ENCODE results near the gene MROH7. TPM values are rescaled to one million over a fixed set of nuclear protein-coding genes. Genes with fewer than 3 reads are reported as not detected.

The MROH7 gene
- total RNA-seq, 4 donors from 2014 or later = 0.57 to 2.2 (median 1.7) TPM

- TF ChIP-seq, protein P1, sequence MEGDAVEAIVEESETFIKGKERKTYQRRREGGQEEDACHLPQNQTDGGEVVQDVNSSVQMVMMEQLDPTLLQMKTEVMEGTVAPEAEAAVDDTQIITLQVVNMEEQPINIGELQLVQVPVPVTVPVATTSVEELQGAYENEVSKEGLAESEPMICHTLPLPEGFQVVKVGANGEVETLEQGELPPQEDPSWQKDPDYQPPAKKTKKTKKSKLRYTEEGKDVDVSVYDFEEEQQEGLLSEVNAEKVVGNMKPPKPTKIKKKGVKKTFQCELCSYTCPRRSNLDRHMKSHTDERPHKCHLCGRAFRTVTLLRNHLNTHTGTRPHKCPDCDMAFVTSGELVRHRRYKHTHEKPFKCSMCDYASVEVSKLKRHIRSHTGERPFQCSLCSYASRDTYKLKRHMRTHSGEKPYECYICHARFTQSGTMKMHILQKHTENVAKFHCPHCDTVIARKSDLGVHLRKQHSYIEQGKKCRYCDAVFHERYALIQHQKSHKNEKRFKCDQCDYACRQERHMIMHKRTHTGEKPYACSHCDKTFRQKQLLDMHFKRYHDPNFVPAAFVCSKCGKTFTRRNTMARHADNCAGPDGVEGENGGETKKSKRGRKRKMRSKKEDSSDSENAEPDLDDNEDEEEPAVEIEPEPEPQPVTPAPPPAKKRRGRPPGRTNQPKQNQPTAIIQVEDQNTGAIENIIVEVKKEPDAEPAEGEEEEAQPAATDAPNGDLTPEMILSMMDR (IDR thresholded peaks at IDR 0.05; ENCODE audit: low read depth) = no peak
Measured at GRCh38 chr1:54663725-54664124, 22.1 kb downstream of the MROH7 start.

- TF ChIP-seq, protein P1 (IDR thresholded peaks at IDR 0.05; ENCODE audit: low read depth) = no peak
Measured at GRCh38 chr1:54664364-54664763, 22.8 kb downstream of the MROH7 start.

DNA sequence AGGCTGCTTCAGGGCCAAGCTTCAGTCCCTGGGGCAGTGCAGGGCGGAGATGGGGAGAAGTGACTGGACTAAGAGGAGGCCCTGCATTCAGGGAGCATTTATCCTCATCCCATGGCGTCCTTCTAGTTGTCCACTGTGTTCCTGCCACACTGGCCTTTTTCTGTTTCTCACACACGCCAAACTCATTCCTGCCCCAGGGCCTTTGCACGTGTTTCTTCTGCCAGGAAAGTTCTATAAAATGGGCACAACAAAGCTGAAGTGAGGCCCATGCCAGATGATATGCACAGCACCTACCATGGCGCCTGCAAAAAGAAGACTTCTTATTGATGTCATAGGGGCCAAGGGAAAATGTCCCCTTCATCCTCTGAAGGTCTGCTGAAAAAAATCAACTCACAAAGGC, 24.3 kb downstream of the MROH7 start:
- TF ChIP-seq, protein P1 (IDR thresholded peaks at IDR 0.05; ENCODE audit: low read depth) = no peak

DNA sequence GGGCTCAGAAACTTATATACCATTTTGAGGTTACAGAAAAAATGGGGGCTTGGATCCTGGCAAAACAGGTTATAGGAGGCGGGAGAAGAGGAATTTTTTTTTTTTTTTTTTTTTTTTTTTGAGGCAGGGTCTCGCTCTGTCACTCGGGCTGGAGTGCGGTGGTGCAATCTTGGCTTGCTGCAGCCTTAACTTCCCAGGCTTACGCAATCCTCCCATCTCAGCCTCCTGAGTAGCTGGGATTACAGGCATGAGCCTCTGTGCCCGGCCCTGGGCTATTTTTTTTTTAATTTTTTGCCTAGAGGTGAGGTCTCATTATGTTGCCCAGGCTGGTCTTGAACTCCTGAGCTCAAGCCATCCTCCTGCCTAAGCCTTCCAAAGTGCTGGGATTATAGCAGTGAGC, 24.7 kb downstream of the MROH7 start:
- TF ChIP-seq, protein P1 (IDR thresholded peaks at IDR 0.05; ENCODE audit: low read depth) = no peak

- TF ChIP-seq, protein P1 (IDR thresholded peaks at IDR 0.05; ENCODE audit: low read depth) = no peak
Measured at GRCh38 chr1:54667797-54668196, 26.2 kb downstream of the MROH7 start.

- TF ChIP-seq, protein P1 (IDR thresholded peaks at IDR 0.05; ENCODE audit: low read depth) = no peak
Measured at GRCh38 chr1:54668567-54668966, 27.0 kb downstream of the MROH7 start.

DNA sequence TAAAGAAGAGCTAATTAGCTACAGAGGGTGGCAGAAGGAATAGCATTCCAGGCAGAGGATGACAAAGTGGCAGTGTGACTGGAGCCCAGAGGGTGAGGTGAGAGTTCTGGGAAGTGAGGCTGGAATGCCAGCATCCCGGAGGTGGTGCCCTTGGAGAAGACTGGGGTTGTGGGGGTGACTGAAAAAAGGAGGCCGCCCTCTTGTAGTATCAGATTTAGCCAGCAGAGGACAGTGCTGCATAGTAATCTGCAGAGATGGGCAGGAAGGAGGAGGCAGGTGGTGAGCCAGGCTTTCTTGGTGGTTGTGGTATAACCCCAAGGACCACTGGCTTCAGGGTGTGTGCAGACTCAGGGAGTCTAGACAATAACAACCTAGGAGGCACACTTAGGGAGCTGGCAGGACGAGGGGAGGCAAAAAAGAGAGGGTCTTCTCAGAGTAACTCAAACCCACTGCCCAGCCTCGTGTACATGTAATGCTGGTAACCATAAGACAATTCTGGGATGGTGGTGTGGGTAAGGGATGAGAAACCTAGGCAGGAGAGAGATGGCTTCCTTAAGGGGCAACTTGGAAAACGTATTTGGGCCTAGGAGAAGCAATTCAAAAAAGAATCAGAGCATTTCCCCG, 30.5 kb downstream of the MROH7 start:
- TF ChIP-seq, protein P1 (IDR thresholded peaks at IDR 0.05; ENCODE audit: low read depth) = no peak
